ENCODE results near the gene DRG1. TPM values are rescaled to one million over a fixed set of nuclear protein-coding genes. Genes with fewer than 3 reads are reported as not detected.

The DRG1 gene
- total and polyA plus RNA-seq, 10 of the 15 experiments (the other 5 are each of a cell fraction or from before 2014, with no cell fraction given): 59.7 to 147 (median 85.8) TPM

- Histone ChIP-seq H3K9ac (ENCODE audit: control insufficient read depth, insufficient read depth, low read length) (no peak overlapping the region), H3K36me3 (ENCODE audit: control insufficient read depth in 2 of 2, insufficient read depth in 2 of 2, low read length in 1 of 2) (peaks cover 9 to 39% of the 10 kb centered on the region in 2 experiments), H4K20me1 (ENCODE audit: control insufficient read depth, insufficient read depth) (no peaks in the 10 kb centered on the region), H3K4me2 (ENCODE audit: control insufficient read depth, insufficient read depth) (no peak overlapping the region), H3K79me2 (ENCODE audit: control insufficient read depth, insufficient read depth, low read length) (no peaks in the 10 kb centered on the region), H2AFZ (ENCODE audit: control insufficient read depth, low read depth, low read length) (no peak overlapping the region), H3K9me3 (replicated peaks; ENCODE audit: control insufficient read depth, insufficient read depth, low read length) (no peaks in the 10 kb centered on the region), H3K4me3 (no peak overlapping the region), H3K27me3 (replicated peaks in 1 of 2; ENCODE audit: control insufficient read depth in 2 of 2, insufficient read depth in 2 of 2, low read length in 1 of 2) (no peaks in the 10 kb centered on the region), H3K27ac (ENCODE audit: control insufficient read depth, insufficient read depth) (no peak overlapping the region), H3K4me1 (ENCODE audit: control insufficient read depth, insufficient read depth, low read length) (peaks cover 6% of the 10 kb centered on the region)
- 100% methylated on average over 2 of the region's 2 CpGs for WGBS (ENCODE audit: insufficient coverage, insufficient replicate concordance, low lambda C conversion rate, missing lambda C conversion rate)
- RAD21 ChIA-PET (ENCODE audit: unreplicated experiment): no interaction called here
- intact Hi-C loops (cut with micrococcal nuclease; ENCODE audit: unreplicated experiment) (no loop called here), in situ Hi-C loops (cut with MboI) (no loop called here)
- no TSS peak for BruUV-seq (replicated peaks)
- TF ChIP-seq SUZ12 (IDR thresholded peaks at IDR 0.05; ENCODE audit: unreplicated experiment) (no peak), BCL3 (IDR thresholded peaks at IDR 0.05; ENCODE audit: borderline replicate concordance, insufficient read depth, low read depth, low read length, poor library complexity, severe bottlenecking) (no peak), NBN (IDR thresholded peaks at IDR 0.05) (no peak), NRF1 (conservative IDR thresholded peaks at IDR 0.05; ENCODE audit: low read depth, low read length) (no peak), NFYB (IDR thresholded peaks at IDR 0.05; ENCODE audit: insufficient read depth, low read depth, low read length) (no peak), MYC (IDR thresholded peaks at IDR 0.05; ENCODE audit: insufficient read depth, insufficient read length, insufficient replicate concordance, low read length, severe bottlenecking) (no peak), BCLAF1 (IDR thresholded peaks at IDR 0.05) (no peak), MTA3 (IDR thresholded peaks at IDR 0.05; ENCODE audit: borderline replicate concordance, low read length) (no peak), GATAD2B (conservative IDR thresholded peaks at IDR 0.05; ENCODE audit: low read depth) (no peak), MYB (IDR thresholded peaks at IDR 0.05; ENCODE audit: borderline replicate concordance, low read depth, low read length) (no peak), SMAD1 (IDR thresholded peaks at IDR 0.05; ENCODE audit: low read depth, partially characterized antibody) (no peak), SMC3 (IDR thresholded peaks at IDR 0.05; ENCODE audit: borderline replicate concordance, low read length) (no peak), ZNF274 (IDR thresholded peaks at IDR 0.05; ENCODE audit: insufficient read depth, insufficient read length) (no peak), NR2C2 (IDR thresholded peaks at IDR 0.05; ENCODE audit: borderline replicate concordance, control insufficient read depth, insufficient read length, low read depth) (no peak), USF2 (IDR thresholded peaks at IDR 0.05; ENCODE audit: borderline replicate concordance, low read depth, low read length) (no peak), GABPA (IDR thresholded peaks at IDR 0.05; ENCODE audit: low read depth) (no peak), ATF3 (IDR thresholded peaks at IDR 0.05; ENCODE audit: borderline replicate concordance, extremely low read depth, low read depth, low read length) (no peak)
- no peak for ATAC-seq
- no peak for DNase-seq (ENCODE audit: low read depth, low spot score)
- FAIRE-seq: no peak
- SMC1A ChIA-PET (ENCODE audit: uncharacterized antibody, unreplicated experiment): interaction anchor here (0.6 to 1.3 kb wide), 4 partner anchors 8 to 19 kb away, joined by 3 read pairs; no protein-coding TSS in a partner anchor
- CTCF ChIA-PET: interaction anchor here (1.0 to 2.1 kb wide), 4 partner anchors 10 to 185 kb away, joined by 3 to 4 read pairs (median 4); no protein-coding TSS in a partner anchor
- POLR2A ChIA-PET: interaction anchor here (0.5 to 1.5 kb wide), 2 partner anchors 43 to 313 kb away, joined by 3 read pairs; no protein-coding TSS in a partner anchor
These were observed 49.0 kb downstream of the DRG1 start for GRCh38 chr22:31448382-31448781.
